ENCODE data around the gene PGLYRP2. TPM values are rescaled to one million over a fixed set of nuclear protein-coding genes. Genes with fewer than 3 reads are reported as not detected.
A peak's percentile ranks its signal among the peaks of the same experiment; 100 is the strongest.

The PGLYRP2 gene
- total RNA-seq, 4 donors from 2014 or later, result 0.23 to 0.80 (median 0.37) TPM; not detected in 1

DNA sequence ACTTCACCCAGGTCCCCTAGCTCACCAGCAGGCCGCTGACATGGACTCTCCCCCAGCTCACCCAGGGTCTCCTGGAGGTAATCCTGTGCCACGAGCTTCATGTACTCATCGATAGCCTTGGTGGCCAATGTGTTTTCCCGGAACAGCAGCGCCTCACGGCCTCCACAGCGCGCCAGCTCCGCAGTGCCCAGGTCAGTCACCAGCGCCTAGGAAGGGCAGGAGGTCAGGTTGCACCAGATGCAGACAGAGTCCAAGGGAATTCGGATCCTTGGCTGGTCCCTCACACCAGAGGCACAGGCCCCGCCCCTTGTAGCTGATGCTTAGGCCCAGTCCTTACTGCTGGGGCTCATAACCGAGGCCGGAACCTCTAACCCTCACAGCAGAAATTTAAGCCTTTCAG lies 22.9 kb downstream of the PGLYRP2 start:
- TF ChIP-seq POLR2A (IDR thresholded peaks at IDR 0.05), result no peak
- TF ChIP-seq, protein P1, sequence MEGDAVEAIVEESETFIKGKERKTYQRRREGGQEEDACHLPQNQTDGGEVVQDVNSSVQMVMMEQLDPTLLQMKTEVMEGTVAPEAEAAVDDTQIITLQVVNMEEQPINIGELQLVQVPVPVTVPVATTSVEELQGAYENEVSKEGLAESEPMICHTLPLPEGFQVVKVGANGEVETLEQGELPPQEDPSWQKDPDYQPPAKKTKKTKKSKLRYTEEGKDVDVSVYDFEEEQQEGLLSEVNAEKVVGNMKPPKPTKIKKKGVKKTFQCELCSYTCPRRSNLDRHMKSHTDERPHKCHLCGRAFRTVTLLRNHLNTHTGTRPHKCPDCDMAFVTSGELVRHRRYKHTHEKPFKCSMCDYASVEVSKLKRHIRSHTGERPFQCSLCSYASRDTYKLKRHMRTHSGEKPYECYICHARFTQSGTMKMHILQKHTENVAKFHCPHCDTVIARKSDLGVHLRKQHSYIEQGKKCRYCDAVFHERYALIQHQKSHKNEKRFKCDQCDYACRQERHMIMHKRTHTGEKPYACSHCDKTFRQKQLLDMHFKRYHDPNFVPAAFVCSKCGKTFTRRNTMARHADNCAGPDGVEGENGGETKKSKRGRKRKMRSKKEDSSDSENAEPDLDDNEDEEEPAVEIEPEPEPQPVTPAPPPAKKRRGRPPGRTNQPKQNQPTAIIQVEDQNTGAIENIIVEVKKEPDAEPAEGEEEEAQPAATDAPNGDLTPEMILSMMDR (IDR thresholded peaks at IDR 0.05), result no peak
- WGBS, 2 donors, result 34 to 44% methylated on average over 8 to 14 of the region's 14 CpGs
- no peak overlapping the region for H3K4me3 ChIP-seq (ENCODE audit: low read depth, poor library complexity, severe bottlenecking)
- intact Hi-C loops (cut with DNase I; ENCODE audit: low total_unique reads), result loop anchor here (5.0 kb wide), 1 partner anchor 1166 kb away; no protein-coding TSS in a partner anchor
- no peak for DNase-seq (ENCODE audit: low spot score in 2 of 2)

DNA sequence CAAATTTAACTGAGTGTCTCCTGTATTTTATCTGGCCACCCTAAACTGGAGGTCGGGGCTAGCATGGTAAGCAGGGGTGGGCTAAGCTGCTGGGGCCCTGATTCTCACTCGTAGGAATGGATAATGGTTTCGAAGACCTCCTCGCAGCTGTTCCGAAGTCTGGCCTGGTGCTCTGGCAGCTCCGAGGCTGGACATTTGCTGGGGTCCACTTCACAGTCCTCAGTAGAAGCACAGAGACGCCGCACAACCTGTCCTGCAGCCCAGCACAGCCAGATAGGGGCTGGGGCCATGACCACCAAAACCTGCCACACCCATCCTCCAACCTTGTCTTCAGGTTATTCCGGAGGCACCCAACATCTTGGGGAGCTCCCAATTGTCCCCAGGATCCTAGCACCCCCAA lies 23.3 kb downstream of the PGLYRP2 start:
- no peak for DNase-seq (ENCODE audit: low spot score in 2 of 2)
- no peak for TF ChIP-seq POLR2A (IDR thresholded peaks at IDR 0.05)
- TF ChIP-seq, protein P1 (IDR thresholded peaks at IDR 0.05), result no peak
- intact Hi-C loops (cut with DNase I; ENCODE audit: low total_unique reads), result loop anchor here (5.0 kb wide), 1 partner anchor 1166 kb away; no protein-coding TSS in a partner anchor
- 89 to 93% methylated on average over 6 to 9 of the region's 9 CpGs for whole genome bisulfite sequencing, 2 donors
- H3K4me3 ChIP-seq (ENCODE audit: low read depth, poor library complexity, severe bottlenecking), result no peak overlapping the region

DNA sequence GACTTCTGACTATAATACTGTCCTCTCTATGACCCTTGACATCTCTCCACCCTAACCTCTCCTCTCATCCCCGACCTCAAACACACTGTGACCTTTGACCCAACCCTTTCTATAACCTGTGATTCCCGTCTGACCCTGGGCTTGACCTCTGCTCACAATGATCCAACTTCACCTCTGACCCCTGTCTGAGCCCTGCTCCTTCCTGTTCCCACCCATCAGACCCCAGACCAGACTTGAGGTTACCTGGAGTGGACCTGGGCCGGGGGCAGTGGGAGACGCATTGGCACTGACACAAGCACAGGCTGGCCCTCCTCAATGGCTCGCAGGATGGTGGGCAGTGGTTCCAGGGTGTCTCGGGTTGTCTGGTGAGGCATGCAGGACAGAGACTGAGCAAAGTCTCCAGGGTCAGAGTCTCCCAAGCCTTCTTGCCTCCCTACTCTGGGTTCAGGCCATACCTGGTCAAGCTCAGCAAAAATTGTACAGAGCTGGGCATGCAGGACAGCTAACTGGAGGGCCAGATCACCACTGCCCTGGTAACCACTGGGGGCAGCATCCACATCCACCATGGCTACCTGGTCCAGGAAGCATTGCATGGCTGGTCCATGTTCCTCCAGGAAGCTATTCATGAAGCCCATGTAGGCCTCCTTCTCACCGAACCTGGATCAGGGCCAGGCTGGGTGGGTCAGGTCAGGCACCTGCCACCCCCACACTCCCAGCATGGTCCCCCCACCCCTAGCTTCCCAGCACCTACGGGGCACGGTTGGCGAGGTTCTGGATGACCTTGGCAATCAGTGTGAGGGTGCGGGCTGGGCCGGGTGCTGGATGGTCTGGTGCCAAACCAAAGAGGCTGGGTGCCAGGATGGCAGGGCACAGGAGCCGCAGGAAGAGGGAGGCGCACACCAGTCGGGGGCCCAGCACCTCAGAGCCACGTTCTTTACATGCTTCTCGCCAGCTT lies 25.1 kb downstream of the PGLYRP2 start:
- 68 to 70% methylated on average over 16 to 17 of the region's 17 CpGs for WGBS, 2 donors
- TF ChIP-seq, protein P1 (IDR thresholded peaks at IDR 0.05), result no peak
- TF ChIP-seq POLR2A (IDR thresholded peaks at IDR 0.05), result no peak
- no peak overlapping the region for H3K4me3 ChIP-seq (ENCODE audit: low read depth, poor library complexity, severe bottlenecking)
- DNase-seq (ENCODE audit: low spot score in 2 of 2), result no peak
- intact Hi-C loops (cut with DNase I; ENCODE audit: low total_unique reads), result no loop called here

DNA sequence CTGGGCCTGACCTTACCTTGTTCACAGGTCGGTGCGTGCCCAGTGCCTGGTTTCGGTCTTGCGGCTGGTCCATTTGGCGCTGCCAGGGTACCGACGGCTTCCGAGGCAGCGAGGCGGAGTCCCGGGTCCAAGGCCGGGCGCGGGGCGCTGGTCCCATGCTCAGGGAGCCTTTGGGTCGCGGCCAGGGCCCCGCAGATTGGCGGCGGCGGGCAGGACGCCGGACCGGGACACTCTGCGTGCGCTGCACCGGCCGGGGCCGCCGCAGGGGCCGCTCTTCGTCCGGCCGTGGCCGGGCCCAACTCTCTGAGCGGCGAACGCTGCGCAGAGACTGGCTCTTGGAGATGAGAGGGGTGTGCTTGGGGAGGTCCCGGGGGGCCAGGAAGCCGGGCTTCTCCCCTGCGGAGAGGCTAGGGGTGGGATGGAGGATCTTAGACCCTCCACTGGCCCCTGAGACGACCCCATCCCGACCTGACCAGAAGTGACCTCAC lies 26.2 kb downstream of the PGLYRP2 start:
- TF ChIP-seq, protein P1 (IDR thresholded peaks at IDR 0.05), result no peak
- TF ChIP-seq POLR2A (IDR thresholded peaks at IDR 0.05), result no peak
- WGBS, 2 donors, result 21 to 27% methylated on average over 9 to 20 of the region's 44 CpGs

DNA sequence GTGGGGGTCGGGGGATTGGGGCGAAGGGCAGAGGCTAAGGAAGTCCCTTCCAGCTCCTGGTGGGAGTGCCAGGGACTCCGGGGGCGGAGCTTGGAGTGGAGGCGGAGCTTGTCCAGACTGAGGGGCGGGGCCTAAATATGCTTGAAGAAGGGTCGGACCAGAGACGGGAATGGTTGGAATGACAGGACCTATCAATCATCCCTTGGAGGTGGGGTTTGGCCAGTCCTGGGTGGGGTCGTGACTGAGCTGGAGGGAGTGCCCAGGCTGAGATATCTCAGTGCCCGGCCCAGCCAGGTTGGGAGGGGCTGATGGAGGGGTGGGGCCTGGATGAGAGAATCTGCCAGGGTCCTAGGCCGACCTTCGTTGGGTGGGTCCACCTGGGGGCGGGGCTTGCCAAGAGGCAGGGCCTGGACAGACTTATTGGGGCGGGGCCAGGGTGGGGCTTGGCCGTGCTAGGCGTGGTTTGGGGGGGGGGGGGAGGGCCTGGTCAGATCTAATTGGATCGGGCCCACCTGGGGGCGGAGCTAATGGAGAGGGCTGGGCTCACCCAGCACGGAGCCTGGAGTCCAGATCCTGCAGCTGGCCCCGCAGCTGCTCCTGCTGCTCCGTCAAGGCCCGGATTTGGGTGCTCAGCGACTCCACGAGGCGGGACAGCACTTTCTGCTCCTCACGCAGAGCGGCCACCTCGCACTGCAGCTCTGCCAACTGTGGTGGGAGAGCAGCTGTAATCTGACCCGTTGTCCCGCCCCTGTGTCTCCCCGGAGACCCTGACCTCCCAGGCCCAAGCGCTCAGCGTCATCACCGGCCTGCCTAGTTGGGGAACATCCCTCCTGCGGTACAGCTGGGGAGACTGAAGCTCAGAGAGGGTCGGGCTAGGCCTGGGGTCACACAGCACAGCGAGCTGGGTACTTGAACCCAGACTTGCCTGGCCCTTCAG lies 26.9 kb downstream of the PGLYRP2 start:
- no peak overlapping the region for H3K4me3 ChIP-seq (ENCODE audit: low read depth, poor library complexity, severe bottlenecking)
- peak; percentile 80 to 97 for DNase-seq (ENCODE audit: low spot score in 2 of 2)
- WGBS, 2 donors, result 13 to 19% methylated on average over 14 to 34 of the region's 37 CpGs
- intact Hi-C loops (cut with DNase I; ENCODE audit: low total_unique reads), result no loop called here
- TF ChIP-seq POLR2A (IDR thresholded peaks at IDR 0.05), result no peak

More for the DNA sequence above, 26.2 kb downstream of the PGLYRP2 start:
- intact Hi-C loops (cut with DNase I; ENCODE audit: low total_unique reads), result no loop called here
- no peak overlapping the region for H3K4me3 ChIP-seq (ENCODE audit: low read depth, poor library complexity, severe bottlenecking)
- DNase-seq (ENCODE audit: low spot score in 2 of 2), result no peak

Data from lower leg skin (tissue), 4 donors.